HAP-1 (cell line): ENCODE results near the gene FGB.
A peak's percentile ranks its signal among the peaks of the same experiment; 100 is the strongest.

Source experiments
- DNase-seq, 2 experiments: peaks; one replicate each; pipeline ENCODE4 v3.0.0-alpha.2; 2016 to 2020; ENCODE audit warnings: low spot score in 2 of 2
- H3K27me3 ChIP-seq: fragments of 250-450 bp; sonication (Bioruptor Pico); 2 replicates; pipeline ENCODE4 v1.5.1; 2020; ENCODE audit warnings: low read depth, mild to moderate bottlenecking, moderate library complexity
- H3K36me3 ChIP-seq: fragments of 250-450 bp; sonication (Bioruptor Pico); replicated peaks from 2 replicates; pipeline ENCODE4 v1.5.1; 2020; ENCODE audit warnings: mild to moderate bottlenecking
- H3K4me1 ChIP-seq: fragments of 250-450 bp; sonication (Bioruptor Pico); 2 replicates; pipeline ENCODE4 v1.5.1; 2020; ENCODE audit warnings: mild to moderate bottlenecking
- H3K4me3 ChIP-seq: fragments of 250-450 bp; sonication (Bioruptor Pico); 2 replicates; pipeline ENCODE4 v1.5.1; 2020; ENCODE audit warnings: mild to moderate bottlenecking, moderate library complexity
- H3K9me3 ChIP-seq: fragments of 250-450 bp; sonication (Bioruptor Pico); 2 replicates; pipeline ENCODE4 v1.5.1; 2020; ENCODE audit warnings: mild to moderate bottlenecking, moderate library complexity
- in situ Hi-C: fragments of 300-500 bp; cut with MboI; formaldehyde crosslinking; loops from 3 replicates; pipeline ENCODE4 v1.14.3; 2020; ENCODE audit warnings: low sequenced_read_pairs, inconsistent platforms, mixed read lengths

Gene FGB

DNA sequence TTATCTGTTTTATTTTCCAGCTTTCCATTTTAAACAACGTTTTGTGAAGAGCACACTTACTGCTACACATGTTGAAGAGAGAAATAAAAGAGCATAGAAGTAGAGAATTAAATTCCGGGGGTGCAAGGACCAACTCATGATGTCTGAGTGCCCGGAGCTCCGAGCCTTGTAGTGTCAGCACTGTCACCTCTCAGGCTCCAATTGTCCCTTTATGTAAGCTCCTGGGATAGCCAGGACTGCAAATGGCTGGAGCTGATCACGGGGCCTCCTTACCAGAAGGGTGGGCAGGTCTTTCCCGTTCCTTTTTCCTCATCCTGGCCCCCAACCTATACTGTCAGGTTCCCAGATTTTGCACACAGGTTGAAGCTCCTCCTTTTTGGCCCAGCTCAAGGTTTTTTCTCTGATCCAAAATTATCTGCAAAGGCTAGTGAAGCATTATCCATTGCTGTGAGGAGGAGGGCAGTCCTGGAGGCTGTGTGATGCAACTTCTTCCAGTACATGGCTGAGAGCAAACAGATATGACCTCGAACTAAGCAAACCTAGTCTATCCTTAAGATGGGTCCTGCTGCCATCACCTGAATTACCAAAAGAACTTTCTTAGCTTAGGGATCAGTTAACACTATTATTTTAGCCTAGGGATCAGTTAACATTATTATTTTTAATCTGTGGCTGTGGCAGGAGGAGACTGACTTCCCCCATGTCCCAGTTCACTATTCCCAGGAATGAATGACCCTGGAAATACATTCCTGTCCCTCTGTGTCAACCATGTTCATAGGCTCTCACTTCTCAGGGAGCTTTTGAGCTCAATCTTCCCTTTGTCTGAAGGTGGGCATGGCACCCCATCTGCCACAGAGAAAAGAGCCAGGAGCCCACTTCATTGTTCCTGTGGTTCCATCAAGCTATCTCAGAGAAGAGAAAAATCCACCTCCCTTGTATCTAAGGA is 49.9 kb downstream of the FGB start, which contains the start of gene FGG:
Gene FGG, minus strand, starts transcription at position 185 of the 943 bp plus-strand sequence. Its CDS starts 47 bp downstream, at position 138.
- Histone ChIP-seq H3K9me3 (no peaks in the 10 kb centered on the region), H3K36me3 (no peaks in the 10 kb centered on the region), H3K4me1 (no peaks in the 10 kb centered on the region), H3K27me3 (0 out of 2 replicates have a peak, but pooled peaks cover 3% of the 10 kb centered on the region), H3K4me3 (no peak within 1 kb of the TSS)
- in situ Hi-C loops = no loop called here
- no peak for DNase-seq

GRCh38 chr4:154614306-154614705 is 51.5 kb downstream of the FGB start:
- Histone ChIP-seq H3K4me3 (no peak overlapping the region), H3K27me3 (peaks cover 6% of the 10 kb centered on the region; the same call in 1 of the 2 replicates), H3K9me3 (no peaks in the 10 kb centered on the region), H3K36me3 (no peaks in the 10 kb centered on the region), H3K4me1 (no peaks in the 10 kb centered on the region)
- in situ Hi-C loops = no loop called here
- DNase-seq = no peak

GRCh38 chr4:154615211-154615610 is 52.4 kb downstream of the FGB start:
- H3K27me3 ChIP-seq = peaks cover 6% of the 10 kb centered on the region; the same call in 1 of the 2 replicates
- H3K9me3 ChIP-seq = no peaks in the 10 kb centered on the region
- in situ Hi-C loops = loop anchor here (5.0 kb wide), 1 partner anchor 58 kb away; no protein-coding TSS in a partner anchor
- H3K36me3 ChIP-seq = no peaks in the 10 kb centered on the region
- no peak for DNase-seq
- no peaks in the 10 kb centered on the region for H3K4me1 ChIP-seq
- no peak overlapping the region for H3K4me3 ChIP-seq

DNA sequence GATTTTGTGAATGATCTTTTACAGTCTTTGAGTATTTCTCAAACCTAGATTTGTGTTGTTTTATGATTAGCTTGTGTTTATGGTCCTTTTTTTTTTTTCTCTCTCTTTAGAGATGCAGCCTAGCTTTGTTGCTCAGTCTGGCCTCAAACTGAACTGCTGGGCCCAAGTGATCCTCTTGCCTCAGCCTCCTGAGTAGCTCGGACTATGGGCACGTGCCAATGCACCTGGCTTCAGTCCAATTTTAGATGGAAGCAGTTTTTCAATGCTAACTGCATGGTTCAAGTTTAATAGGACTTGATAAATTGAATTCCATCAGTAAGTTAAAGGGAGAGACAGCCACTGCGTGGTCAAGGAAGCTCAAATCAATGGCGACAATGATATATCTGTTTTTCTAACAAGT is 53.5 kb downstream of the FGB start:
- in situ Hi-C loops = loop anchor here (5.0 kb wide), 1 partner anchor 59 kb away; no protein-coding TSS in a partner anchor
- no peak for DNase-seq
- no peak overlapping the region for H3K4me3 ChIP-seq

GRCh38 chr4:154616731-154617130 is 53.9 kb downstream of the FGB start:
- H3K9me3 ChIP-seq = no peaks in the 10 kb centered on the region
- H3K4me1 ChIP-seq = no peaks in the 10 kb centered on the region
- in situ Hi-C loops = loop anchor here (5.0 kb wide), 1 partner anchor 59 kb away; no protein-coding TSS in a partner anchor
- peaks cover 6% of the 10 kb centered on the region; the same call in 1 of the 2 replicates for H3K27me3 ChIP-seq
- H3K36me3 ChIP-seq = no peaks in the 10 kb centered on the region
- H3K4me3 ChIP-seq = no peak overlapping the region
- no peak for DNase-seq

More for the DNA sequence above, 53.5 kb downstream of the FGB start:
- H3K9me3 ChIP-seq = no peaks in the 10 kb centered on the region
- no peaks in the 10 kb centered on the region for H3K4me1 ChIP-seq
- peaks cover 6% of the 10 kb centered on the region; the same call in 1 of the 2 replicates for H3K27me3 ChIP-seq
- no peaks in the 10 kb centered on the region for H3K36me3 ChIP-seq

GRCh38 chr4:154617820-154618317 is 55.1 kb downstream of the FGB start:
- no peaks in the 10 kb centered on the region for H3K36me3 ChIP-seq
- no peaks in the 10 kb centered on the region for H3K4me1 ChIP-seq
- no peak overlapping the region for H3K4me3 ChIP-seq
- peaks cover 6% of the 10 kb centered on the region; the same call in 1 of the 2 replicates for H3K27me3 ChIP-seq
- no peaks in the 10 kb centered on the region for H3K9me3 ChIP-seq
- no peak for DNase-seq
- in situ Hi-C loops = loop anchor here (5.0 kb wide), 1 partner anchor 61 kb away; no protein-coding TSS in a partner anchor

GRCh38 chr4:154618708-154619315 is 56.0 kb downstream of the FGB start:
- Histone ChIP-seq H3K27me3 (peaks cover 6% of the 10 kb centered on the region; the same call in 1 of the 2 replicates), H3K9me3 (no peaks in the 10 kb centered on the region), H3K4me3 (no peak overlapping the region), H3K36me3 (no peaks in the 10 kb centered on the region), H3K4me1 (no peaks in the 10 kb centered on the region)
- in situ Hi-C loops = loop anchor here (5.0 kb wide), 1 partner anchor 62 kb away; no protein-coding TSS in a partner anchor
- peak; percentile 47 to 71 for DNase-seq

DNA sequence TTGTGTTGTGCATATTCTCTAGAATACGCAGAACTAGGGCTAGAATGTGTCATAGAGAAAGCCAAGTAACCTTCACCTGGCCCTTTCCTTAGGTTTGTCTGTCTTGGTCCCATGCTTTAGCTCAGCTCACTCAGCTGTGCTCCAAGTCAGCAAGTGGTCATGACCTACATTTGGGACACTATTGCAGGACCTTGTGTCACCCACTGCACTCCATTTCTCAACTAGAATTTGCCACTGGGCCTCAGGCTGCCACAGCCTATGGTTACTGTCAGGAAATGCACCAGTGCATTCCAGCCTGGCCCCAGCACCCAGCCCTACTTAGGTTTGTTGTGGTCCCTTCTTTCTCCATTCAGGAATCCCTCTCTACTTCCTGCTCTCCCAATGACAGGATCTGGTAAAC is 57.3 kb downstream of the FGB start:
- in situ Hi-C loops = loop anchor here (10.0 kb wide), 1 partner anchor 295 kb away; no protein-coding TSS in a partner anchor
- DNase-seq = no peak
- Histone ChIP-seq H3K36me3 (no peaks in the 10 kb centered on the region), H3K4me1 (no peaks in the 10 kb centered on the region), H3K9me3 (no peaks in the 10 kb centered on the region), H3K4me3 (no peak overlapping the region), H3K27me3 (peaks cover 3% of the 10 kb centered on the region; the same call in 1 of the 2 replicates)
